HG03196 (cell line): ENCODE results near the gene CD101.

Experiments
- ATAC-seq: cut with Tn5 transposase; IDR thresholded peaks from one replicate; pipeline ENCODE4 v1.9.1; 2021; ENCODE audit not compliant: unreplicated experiment

Gene CD101

DNA sequence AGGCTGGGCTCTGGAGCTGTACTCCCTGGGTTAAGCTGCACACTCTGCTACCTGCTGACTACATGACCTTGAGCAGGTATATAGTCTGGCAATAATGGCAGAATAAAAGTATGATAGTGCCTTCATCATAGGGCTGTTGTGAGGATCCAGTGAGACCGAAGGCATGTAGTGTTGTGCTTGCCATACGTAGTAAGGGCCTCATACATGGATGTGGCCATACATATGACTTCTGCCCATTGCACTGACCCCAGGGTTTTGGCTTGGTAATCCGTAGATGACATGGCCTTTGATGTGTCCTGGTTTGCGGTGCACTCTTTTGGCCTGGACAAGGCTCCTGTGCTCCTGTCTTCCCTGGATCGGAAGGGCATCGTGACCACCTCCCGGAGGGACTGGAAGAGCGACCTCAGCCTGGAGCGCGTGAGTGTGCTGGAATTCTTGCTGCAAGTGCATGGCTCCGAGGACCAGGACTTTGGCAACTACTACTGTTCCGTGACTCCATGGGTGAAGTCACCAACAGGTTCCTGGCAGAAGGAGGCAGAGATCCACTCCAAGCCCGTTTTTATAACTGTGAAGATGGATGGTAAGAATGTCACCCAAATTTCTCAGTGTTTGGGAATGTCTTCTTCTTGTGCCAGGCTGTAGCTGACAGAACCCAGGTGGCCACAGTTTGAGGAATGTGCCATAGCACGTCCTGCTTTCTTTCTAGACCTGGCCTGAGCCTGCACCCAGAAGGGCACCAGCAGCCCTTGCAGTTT, 17.0 kb upstream of the CD101 start:
- no peak for ATAC-seq

DNA sequence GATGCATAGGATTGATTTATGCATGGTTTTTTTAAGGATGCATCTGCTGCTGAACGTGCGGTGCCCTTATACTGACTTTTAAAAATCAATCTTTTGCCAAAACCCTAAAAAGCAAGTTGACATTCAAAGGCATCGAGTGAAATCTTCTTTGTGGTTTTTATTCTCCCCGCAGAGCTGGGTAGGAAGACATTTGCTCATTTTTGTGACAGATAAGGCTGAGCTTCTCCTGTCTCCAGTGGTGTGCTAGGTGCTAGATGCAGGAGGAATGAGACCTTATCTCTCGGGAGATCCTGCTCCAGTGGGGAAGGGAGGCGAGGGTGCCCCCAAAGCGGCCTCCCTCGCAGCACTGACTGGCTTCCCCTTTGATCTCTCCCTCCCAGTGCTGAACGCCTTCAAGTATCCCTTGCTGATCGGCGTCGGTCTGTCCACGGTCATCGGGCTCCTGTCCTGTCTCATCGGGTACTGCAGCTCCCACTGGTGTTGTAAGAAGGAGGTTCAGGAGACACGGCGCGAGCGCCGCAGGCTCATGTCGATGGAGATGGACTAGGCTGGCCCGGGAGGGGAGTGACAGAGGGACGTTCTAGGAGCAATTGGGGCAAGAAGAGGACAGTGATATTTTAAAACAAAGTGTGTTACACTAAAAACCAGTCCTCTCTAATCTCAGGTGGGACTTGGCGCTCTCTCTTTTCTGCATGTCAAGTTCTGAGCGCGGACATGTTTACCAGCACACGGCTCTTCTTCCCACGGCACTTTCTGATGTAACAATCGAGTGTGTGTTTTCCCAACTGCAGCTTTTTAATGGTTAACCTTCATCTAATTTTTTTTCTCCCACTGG, 14.9 kb upstream of the CD101 start:
- no peak for ATAC-seq

DNA sequence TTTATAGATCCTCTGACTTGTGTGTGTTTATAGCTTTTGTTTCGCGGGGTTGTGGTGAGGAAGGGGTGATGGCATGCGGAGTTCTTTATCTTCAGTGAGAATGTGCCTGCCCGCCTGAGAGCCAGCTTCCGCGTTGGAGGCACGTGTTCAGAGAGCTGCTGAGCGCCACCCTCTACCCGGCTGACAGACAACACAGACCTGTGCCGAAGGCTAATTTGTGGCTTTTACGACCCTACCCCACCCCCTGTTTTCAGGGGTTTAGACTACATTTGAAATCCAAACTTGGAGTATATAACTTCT, 14.4 kb upstream of the CD101 start:
- no peak for ATAC-seq

DNA sequence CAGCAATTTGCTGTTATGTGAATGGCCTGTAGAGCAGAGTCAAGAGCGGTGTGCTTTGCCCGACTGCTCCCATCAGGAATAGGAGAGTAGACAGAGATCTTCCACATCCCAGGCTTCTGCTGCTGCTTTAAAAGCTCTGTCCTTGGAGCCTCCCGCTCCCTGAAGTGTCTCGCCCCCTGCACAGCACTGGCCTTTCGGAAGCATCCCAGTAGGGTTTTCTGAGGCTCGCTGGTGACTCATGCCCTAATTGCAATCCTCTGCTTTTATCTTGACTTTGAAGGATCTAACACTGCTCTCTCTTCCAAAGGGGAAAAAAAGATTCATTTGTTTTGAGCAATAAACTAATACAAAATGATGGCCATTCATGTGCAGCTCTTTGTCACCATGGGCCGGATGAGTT, 13.3 kb upstream of the CD101 start:
- no peak for ATAC-seq

DNA sequence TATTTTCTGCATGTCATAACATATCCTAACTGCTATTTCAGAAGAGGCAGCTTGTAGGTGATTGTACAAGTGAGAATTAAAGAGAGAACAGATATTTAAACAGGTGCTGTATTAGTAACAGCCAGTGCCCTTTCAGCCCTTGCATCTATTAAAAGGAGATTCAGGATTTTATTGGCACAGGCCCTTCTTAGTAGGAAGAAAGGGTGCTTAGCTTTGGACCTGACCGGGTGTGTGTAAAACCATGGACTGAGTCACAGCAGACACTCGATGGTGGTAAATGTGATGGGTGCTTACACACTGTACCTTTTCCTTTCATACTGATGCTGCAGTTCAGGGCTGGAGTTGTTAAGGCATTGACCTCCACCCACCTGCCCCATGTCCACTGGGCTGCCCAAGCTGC, 12.7 kb upstream of the CD101 start:
- no peak for ATAC-seq

DNA sequence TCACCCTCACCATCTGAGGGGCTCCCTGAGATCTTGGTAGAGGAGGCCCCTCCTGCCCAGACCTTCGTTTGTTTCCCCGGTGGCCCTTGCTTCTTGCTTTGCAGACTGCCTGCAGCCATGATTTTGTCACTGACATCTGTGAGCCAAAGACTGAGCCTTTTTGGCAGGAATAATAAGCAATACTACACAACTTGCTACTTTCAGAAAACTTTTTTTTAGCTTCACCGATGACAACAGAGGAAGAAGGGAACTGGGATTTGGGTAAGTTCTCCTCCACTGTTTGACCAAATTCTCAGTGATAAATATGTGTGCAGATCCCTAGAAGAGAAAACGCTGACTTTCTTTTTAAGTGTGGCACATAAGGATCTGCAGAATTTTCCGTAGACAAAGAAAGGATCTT, 11.7 kb upstream of the CD101 start:
- ATAC-seq: no peak

DNA sequence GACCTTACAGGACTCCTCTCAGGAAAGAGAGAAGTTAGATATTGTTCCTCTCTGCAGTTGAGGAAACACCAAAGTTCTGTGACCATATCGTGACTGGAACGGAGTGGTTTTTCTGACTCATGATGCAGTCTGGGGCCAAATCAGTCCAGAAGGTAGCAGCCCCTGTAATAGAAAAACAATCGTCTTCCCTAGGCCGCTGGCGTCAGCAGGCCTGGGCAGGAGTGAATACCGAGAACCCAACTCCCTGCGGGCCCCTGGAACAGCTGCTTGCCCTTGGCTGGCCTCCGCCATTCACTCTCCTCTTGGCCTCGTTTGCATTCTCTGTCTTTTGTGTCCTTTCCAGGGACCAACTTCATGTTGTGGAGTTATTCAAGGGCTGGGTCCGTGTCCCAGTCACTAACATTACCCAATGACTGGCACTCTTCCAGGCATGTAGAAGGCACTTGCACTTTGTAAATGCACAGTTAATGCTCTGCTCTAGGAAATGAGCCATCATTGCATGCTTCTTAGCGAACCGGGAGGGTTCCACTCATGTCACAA, 10.9 kb upstream of the CD101 start:
- no peak for ATAC-seq

DNA sequence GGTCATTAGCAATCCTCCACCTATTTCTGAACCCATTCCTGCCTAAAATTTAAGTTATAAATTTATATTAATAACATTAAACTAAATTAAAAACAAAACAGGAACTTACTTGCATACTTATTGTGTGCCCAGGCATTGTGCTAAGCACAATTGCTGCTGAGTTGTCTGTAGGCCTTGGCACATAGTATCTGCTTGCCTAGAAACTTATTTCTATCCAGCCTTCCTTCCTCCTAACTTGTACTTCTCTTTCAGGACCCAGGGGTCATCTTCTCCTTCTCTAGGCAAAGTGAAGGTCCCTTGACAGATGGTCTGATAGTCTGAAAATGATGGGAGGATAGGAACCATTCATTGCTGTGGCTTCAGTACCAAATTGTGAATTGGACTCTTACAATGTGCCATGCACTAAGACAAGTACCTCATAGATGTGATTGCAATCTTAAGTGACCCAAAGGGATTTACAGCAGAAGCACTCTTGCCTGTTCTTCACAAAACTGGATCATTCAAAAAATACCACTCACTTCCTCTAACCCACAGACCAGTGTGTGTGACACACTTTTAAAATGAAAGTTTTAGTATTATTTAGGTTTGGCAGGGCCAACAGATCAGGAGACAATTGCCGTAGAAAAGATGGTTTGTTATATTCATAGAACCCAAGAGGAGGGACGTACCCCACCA, 10.3 kb upstream of the CD101 start:
- no peak for ATAC-seq

DNA sequence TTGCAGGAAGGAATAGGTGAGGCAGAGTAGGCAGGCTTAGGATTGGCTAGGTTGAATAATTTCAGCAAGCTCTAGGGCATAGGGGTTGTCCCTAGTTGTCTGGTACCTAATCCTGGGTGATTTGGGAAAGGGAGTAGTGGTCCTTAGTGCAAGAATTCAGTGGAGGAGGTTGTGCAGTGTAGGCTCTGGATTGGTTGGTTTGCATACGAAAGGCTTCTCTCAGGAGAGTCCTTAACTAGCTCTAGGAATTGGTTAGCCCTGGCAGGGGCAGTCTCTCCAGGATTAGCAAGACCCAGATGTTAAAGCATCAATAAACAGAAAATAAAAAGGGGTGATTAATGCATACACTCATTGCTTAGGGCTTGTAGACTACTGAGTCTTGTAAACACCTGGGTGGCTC, 9.6 kb upstream of the CD101 start:
- no peak for ATAC-seq

DNA sequence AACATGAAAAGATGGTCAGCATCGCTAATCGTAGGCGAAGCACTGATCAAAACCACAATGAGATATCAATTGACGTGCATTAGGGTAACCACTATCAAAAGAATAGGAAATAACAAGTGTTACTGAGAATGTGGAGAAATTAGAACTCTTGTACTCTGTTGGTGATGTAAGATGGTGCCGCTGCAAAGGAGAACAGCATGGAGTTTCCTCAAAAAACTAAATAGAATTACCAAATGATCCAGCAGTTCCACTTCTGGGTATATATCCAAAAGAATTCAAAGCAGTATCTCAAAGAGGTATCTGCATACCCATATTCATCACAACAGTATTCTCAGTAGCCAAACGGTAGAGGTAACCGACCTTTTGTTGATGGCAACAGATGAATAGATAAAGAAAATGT, 8.3 kb upstream of the CD101 start:
- no peak for ATAC-seq

DNA sequence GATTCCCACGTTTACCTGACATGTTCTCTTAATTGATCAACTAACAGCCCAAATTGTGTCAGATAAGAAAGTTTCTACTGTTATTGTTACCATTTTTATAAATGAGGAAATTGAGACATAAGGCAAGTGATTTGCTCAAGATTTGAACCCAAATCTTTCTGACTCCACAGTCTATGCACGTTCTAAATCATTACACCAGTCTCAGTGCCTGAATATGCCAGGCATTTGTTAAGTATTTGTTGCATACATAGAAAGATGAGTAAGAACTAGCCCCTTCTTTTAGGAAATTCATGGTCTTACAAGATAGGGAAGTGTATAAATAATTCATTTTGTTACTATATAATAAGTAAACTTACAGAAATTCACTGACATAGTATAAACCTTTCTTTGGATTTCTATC, 7.1 kb upstream of the CD101 start:
- ATAC-seq: no peak

DNA sequence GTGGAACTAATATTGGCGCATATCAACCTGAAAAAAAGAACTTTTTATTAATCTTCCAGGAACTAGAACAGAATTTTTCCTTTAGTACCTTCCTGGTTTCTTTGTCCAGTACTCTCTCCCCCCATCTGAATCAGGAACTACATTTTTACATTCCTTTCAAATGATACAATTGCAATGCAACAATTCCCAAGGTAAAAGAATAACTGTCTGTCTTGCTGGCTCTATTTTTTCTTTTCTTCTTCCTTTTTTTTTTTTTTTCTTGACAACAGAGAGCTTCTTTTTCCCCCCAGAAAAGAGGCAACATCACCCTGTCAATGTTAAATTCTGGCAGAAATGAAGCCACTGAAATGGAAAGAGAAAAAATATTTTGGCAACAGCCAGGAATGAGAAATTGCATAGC, 4.5 kb upstream of the CD101 start:
- no peak for ATAC-seq

DNA sequence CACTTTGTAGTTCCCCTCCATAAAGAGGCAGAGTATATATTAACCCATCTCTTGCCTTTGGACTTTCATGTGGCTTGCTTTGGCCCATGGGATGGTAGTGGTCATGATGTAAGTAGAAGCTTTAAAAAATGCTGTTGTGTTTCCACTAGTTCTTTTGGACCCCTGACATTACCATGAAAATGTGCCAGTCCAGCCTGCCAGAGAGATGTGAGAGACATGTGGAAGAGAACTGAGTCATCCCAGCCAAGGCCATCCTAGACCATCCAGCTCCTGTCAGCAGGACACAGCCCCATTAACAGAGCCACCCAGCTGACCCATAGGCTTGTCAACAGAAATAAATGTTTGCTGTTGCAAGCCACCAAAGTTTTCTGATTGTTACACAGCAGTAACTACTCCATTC, 3.9 kb upstream of the CD101 start:
- no peak for ATAC-seq

DNA sequence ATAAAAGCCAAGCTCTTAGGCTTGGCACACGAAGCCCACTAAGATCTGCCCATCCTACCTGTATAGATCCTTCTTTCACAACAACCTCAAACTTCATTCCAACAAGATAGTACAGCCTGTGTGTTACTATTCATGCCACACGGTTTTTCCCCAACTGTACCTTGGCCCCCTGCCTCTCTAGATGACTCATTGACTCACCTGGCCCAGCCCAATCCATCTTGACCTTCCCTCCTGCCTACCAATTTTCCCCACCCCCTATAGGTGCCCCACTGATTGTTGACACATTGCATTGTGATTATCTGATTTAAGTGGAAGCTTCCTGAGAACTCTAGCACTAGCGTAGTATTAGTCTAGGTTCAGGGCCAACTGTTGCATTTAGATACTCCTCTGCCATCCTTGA, 2.0 kb upstream of the CD101 start:
- ATAC-seq: no peak

DNA sequence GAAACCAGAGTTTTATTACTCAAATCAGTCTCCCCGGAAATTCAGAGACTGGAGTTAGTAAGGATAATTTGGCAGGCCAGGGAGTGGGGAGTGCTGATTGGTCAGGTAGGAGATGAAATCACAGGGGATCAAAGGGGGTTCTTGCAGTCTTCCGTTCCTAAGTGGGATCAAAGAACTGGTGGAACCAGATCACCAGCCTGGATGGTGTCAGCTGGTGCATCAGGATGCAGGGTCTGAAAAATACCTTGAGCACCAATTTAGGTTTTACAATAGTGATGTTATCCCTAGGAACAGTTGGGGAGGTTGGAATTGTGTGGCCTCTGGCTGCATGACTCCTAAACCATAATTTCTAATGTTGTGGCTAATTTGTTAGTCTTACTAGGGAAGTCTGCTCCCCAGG, 1.4 kb upstream of the CD101 start:
- no peak for ATAC-seq

DNA sequence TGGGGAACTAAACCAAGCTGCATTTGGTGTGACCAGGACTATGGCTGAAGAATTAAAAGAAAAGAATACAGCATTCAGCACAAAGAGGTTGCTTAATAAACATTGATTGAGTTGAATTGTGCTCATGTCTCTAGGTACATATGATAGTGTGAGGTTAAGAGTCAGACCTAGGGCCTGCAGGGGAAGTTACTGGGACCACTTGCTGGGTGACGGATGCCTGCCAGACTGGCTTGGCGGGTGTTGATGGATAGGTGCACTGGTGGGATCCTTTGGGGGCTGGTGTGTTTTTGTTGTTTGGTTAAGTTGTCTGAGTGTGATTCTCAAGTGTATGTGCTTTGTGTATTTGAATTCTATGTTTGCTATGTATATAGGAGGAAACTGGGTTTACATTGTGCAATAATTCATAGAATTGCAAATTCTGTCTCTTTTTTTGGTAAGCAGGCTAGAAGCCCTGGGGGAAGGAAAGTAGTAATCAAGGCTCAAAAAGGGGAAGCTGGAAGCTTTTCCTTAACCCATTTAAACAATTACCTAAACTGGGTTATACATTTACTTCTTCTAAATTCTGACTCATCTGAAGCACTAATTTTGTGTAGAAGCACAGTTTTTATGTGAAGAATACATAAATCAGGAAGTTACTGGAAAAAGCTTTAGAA, 1.8 kb downstream of the CD101 start:
- ATAC-seq: no peak

DNA sequence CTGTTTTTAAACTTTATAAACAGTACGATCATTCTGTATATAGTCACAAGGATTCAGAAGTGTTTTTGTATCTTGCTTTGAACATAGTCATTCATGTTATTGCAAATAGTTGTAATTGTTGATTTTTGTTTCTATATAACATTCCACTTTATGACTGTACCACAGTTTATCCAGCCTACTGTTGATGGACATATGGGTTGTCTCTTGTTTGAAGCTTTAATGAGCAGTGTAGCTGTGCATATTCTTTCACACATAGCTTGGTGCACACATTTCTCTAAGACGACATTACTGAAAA, 6.1 kb downstream of the CD101 start:
- no peak for ATAC-seq

DNA sequence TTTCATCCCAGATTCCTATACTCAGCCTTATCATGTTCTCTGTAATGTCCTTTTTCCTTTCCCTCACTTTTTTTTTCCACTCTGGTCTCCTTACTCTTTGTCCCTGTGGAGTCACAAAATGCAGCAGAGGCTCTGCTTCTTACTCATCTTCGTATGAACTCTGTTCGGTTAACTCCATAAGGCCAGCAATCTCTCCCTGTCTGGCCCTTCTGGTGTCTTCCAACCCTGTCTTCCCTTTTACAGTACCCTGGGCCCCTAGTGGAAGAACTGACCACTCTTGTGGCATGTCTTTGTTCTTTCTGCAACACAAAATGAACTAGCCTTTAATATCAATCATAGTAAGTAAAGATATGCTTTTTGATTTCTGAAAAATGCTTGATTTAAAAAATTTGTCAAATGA, 7.1 kb downstream of the CD101 start:
- ATAC-seq: no peak

DNA sequence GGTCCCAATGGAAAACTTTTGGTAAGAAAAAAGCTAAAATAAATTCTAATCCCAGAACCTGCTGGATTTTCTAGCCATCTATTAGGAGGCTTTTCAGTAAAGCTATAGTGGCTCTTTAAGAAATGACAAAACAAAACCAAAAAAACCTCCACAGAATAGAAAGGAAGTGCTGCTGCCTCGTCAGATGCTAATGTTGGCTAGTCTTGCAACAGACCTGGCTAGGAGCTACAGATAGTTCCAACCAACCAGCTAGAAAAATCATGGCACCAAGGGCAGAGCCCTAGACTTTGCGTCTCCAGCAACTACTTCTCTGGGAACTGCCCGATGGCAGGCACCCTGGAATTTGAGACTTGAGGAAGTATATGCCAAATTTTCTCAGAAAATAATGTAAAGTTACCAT, 7.6 kb downstream of the CD101 start:
- ATAC-seq: no peak

DNA sequence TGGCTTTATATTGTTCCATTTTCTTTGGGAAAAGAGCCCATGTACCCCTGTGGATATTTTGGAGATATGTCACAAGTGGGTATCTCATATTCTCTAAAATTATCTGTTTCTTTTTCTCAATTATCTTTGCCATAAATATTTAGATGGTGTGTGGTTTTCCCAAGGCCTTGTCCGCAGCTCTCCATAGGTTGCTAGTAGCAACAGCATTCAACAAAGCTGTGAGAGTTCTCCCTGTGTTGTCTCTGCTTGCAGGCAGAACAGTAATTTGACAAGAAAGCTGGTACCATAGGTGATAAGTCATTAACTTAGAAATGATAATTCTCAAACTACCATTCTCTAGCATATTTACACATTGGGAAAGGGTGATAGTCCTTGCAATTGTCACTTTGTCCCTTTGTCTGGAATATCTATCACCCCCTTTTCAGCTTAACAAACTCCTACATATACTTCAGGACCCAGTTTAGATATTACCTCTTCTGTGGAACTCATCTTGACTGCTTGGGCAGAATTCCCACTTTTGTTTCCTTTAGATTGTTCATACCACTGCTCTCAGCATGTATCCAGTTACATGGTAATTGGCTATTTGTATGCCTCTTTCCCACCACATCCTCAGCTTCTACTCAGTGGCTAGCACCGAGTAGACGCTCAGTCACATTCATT, 8.9 kb downstream of the CD101 start:
- no peak for ATAC-seq

DNA sequence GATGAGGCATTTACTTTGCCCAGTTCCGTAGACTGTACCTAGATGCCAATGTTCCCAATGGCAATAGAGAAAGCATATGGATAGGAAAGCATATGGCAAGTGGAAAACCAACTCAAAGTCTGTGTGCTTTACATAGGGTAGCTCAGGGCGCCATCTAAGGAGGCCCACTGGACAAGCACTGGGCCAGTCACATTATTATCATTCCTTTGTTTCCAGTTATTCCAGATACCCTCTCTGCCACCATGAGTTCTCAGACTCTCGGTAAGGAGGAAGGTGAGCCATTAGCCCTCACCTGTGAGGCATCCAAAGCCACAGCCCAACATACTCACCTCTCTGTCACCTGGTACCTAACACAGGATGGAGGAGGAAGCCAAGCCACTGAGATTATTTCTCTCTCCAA, 9.8 kb downstream of the CD101 start:
- ATAC-seq: no peak
